ENCODE data around the gene LSS.
"Not testable (repeated sequence)": the region's sequence is repeated elsewhere in the genome, so short reads cannot be mapped to it uniquely, and the experiment has no call there.

The LSS gene

DNA sequence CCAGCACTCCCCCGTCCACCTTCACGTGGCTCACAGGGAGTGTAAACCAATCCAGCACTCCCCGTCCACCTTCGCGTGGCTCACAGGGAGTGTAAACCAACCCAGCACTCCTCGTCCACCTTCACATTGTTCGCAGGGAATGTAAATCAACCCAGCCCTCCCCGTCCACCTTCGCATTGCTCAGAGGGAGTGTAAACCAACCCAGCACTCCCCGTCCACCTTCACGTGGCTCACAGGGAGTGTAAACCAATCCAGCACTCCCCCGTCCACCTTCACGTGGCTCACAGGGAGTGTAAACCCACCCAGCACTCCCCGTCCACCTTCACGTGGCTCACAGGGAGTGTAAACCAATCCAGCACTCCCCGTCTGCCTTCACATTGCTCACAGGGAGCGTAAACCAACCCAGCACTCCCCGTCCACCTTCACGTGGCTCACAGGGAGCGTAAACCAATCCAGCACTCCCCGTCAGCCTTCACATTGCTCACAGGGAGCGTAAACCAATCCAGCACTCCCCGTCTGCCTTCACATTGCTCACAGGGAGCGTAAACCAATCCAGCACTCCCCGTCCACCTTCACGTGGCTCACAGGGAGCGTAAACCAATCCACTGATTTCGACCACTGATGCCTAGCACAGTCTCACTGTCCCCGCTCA is 88.1 kb downstream of the LSS start:
- H3K27ac Mint-ChIP-seq; H3K36me3 Mint-ChIP-seq; H3K4me1 Mint-ChIP-seq; DNase-seq; H3K4me3 Mint-ChIP-seq; H3K9me3 Mint-ChIP-seq; ATAC-seq (replicated peaks): not testable (repeated sequence)
- peaks cover 7 to 19% of the 10 kb centered on the region in 2 donors for H3K27me3 Mint-ChIP-seq

DNA sequence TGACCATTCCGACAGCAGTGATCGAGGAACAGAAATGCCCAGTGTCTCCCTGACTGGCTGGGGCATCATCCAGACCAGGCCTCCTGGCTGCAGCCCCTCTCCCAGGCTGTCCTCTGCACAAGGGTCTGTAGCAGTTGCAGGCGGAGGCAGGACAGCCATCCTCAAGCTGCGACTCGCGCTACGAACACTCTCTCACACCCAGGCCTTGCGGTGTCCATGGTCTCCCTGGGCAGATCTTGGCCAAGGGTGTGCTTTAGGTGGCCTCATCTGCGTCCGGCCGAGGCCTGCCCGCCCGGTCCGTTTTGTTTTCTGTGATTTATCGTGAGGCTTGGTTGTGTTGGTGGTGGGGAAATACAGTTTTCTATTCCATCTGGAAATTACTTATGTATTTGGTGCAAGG is 88.9 kb downstream of the LSS start:
- H3K4me1 Mint-ChIP-seq: peaks cover 3 to 7% of the 10 kb centered on the region in 2 donors
- peaks cover 10 to 27% of the 10 kb centered on the region in 2 donors for H3K27me3 Mint-ChIP-seq
- DNase-seq: no peak
- ATAC-seq (replicated peaks): no peak
- H3K27ac Mint-ChIP-seq: no peak overlapping the region
- peaks cover 0 to 2% of the 10 kb centered on the region in 2 donors for H3K36me3 Mint-ChIP-seq
- no peak overlapping the region for H3K4me3 Mint-ChIP-seq
- no peaks in the 10 kb centered on the region for H3K9me3 Mint-ChIP-seq

DNA sequence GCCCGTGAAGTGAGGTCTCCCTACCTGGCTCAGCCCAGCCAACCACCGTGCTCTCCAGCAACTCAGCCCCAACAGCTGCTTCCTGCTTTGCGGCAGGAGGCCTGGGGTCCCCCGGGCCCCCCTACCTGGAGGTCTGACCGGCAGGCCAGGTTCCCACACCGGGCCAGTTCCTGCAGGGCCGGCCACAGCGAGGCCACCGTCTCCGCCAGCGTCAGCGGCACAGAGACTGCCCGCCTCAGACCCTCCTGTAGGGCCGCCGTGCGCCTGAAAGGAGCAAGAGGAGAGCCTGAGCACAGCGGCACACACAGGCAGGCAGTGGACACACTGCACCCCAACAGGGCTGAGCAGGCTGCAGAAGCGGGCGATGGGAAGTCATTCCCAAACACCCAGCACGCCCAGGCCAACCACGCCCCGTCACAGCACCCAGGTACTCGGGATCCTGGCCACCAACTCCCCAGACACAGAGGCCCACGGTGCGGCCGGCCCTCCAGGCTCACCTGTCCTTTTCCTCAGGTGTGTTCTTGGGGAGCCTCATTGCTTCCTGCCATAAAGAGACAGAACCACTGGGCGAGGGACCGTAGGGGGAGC is 90.1 kb downstream of the LSS start:
- no peaks in the 10 kb centered on the region for H3K4me1 Mint-ChIP-seq
- peaks cover 0 to 2% of the 10 kb centered on the region in 2 donors for H3K36me3 Mint-ChIP-seq
- no peak for ATAC-seq (replicated peaks)
- no peak overlapping the region for H3K27ac Mint-ChIP-seq
- H3K4me3 Mint-ChIP-seq: no peak overlapping the region
- no peak for DNase-seq
- no peaks in the 10 kb centered on the region for H3K9me3 Mint-ChIP-seq
- H3K27me3 Mint-ChIP-seq: peaks cover 8 to 28% of the 10 kb centered on the region in 2 donors
